ENCODE data around the gene ZNF544.

GRCh38 chr19:58262922-58263296 lies 34.2 kb downstream of the ZNF544 start:
- no peak for TF ChIP-seq EZH2 (IDR thresholded peaks at IDR 0.05; ENCODE audit: borderline replicate concordance, insufficient read depth, low read depth, low read length, poor library complexity, severe bottlenecking)
- TF ChIP-seq, protein P1, sequence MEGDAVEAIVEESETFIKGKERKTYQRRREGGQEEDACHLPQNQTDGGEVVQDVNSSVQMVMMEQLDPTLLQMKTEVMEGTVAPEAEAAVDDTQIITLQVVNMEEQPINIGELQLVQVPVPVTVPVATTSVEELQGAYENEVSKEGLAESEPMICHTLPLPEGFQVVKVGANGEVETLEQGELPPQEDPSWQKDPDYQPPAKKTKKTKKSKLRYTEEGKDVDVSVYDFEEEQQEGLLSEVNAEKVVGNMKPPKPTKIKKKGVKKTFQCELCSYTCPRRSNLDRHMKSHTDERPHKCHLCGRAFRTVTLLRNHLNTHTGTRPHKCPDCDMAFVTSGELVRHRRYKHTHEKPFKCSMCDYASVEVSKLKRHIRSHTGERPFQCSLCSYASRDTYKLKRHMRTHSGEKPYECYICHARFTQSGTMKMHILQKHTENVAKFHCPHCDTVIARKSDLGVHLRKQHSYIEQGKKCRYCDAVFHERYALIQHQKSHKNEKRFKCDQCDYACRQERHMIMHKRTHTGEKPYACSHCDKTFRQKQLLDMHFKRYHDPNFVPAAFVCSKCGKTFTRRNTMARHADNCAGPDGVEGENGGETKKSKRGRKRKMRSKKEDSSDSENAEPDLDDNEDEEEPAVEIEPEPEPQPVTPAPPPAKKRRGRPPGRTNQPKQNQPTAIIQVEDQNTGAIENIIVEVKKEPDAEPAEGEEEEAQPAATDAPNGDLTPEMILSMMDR (IDR thresholded peaks at IDR 0.05): no peak
